SK-N-SH treated with all-trans-retinoic acid at 6 μM for 48 hours (cell line): ENCODE data around the gene FTSJ1.

Experiments used
- ATAC-seq: fragments of 200-7000 bp; cut with Tn5 transposase; 3 replicates; pipeline ENCODE4 v1.9.1; 2020; ENCODE audit warnings: mild to moderate bottlenecking, moderate library complexity
- ARNTL ChIP-seq: fragments of 450-650 bp; formaldehyde crosslinking; IDR thresholded peaks from 2 replicates; pipeline ENCODE4 v1.5.0; 2020; ENCODE audit warnings: low read depth, mild to moderate bottlenecking, moderate library complexity, borderline replicate concordance
- BACH2 ChIP-seq: fragments of 250-450 bp; sonication (Bioruptor Pico); IDR thresholded peaks from 2 replicates; pipeline ENCODE4 v1.9.0; 2021; ENCODE audit warnings: mild to moderate bottlenecking, borderline replicate concordance
- CSDC2 ChIP-seq: fragments of 250-450 bp; sonication (Bioruptor Pico); IDR thresholded peaks from 2 replicates; pipeline ENCODE4 v1.5.0; 2020; ENCODE audit warnings: mild to moderate bottlenecking, moderate library complexity
- ESRRG ChIP-seq: fragments of 250-450 bp; sonication (Bioruptor Pico); IDR thresholded peaks from 2 replicates; pipeline ENCODE4 v1.6.1; 2021; ENCODE audit warnings: mild to moderate bottlenecking
- GLIS3 ChIP-seq: fragments of 250-450 bp; sonication (Bioruptor Pico); IDR thresholded peaks from 2 replicates; pipeline ENCODE4 v1.5.0; 2020; ENCODE audit warnings: mild to moderate bottlenecking, moderate library complexity
- ISL1 ChIP-seq: fragments of 250-450 bp; sonication (Bioruptor Pico); IDR thresholded peaks from 2 replicates; pipeline ENCODE4 v2.1.2; 2022; ENCODE audit warnings: mild to moderate bottlenecking, moderate library complexity
- OSR1 ChIP-seq: fragments of 250-450 bp; sonication (Bioruptor Pico); IDR thresholded peaks from 2 replicates; pipeline ENCODE4 v1.8.0; 2022; ENCODE audit warnings: moderate library complexity, mild to moderate bottlenecking, inconsistent platforms
- PPARA ChIP-seq: fragments of 250-450 bp; sonication (Bioruptor Pico); IDR thresholded peaks from 2 replicates; pipeline ENCODE4 v1.5.0; 2020; ENCODE audit warnings: mild to moderate bottlenecking, borderline replicate concordance
- RARB ChIP-seq: fragments of 250-450 bp; sonication (Bioruptor Pico); IDR thresholded peaks from 2 replicates; pipeline ENCODE4 v1.8.0; 2021; ENCODE audit warnings: mild to moderate bottlenecking, moderate library complexity
- SNAI2 ChIP-seq: fragments of 250-450 bp; sonication (Bioruptor Pico); IDR thresholded peaks from 2 replicates; pipeline ENCODE4 v1.5.0; 2020; ENCODE audit warnings: mild to moderate bottlenecking, moderate library complexity
- TCF4 ChIP-seq: fragments of 250-450 bp; sonication (Bioruptor Pico); IDR thresholded peaks from 2 replicates; pipeline ENCODE4 v1.8.0; 2021; ENCODE audit warnings: mild to moderate bottlenecking, moderate library complexity, borderline replicate concordance
- TOX ChIP-seq: fragments of 250-450 bp; sonication (Bioruptor Pico); IDR thresholded peaks from 2 replicates; pipeline ENCODE4 v1.8.0; 2021; ENCODE audit warnings: mild to moderate bottlenecking, moderate library complexity, borderline replicate concordance
- ZC3H10 ChIP-seq: fragments of 250-450 bp; sonication (Bioruptor Pico); IDR thresholded peaks from 2 replicates; pipeline ENCODE4 v1.5.1; 2021; ENCODE audit warnings: mild to moderate bottlenecking, moderate library complexity
- ZFP30 ChIP-seq: fragments of 450-650 bp; formaldehyde crosslinking; IDR thresholded peaks from 2 replicates; pipeline ENCODE4 v1.5.0; 2022; ENCODE audit warnings: mild to moderate bottlenecking, moderate library complexity
- ZNF565 ChIP-seq: fragments of 450-650 bp; formaldehyde crosslinking; conservative IDR thresholded peaks from 2 replicates; pipeline ENCODE4 v1.5.0; 2020; ENCODE audit warnings: low read depth, mild to moderate bottlenecking, moderate library complexity
- ZNF70 ChIP-seq: fragments of 450-650 bp; formaldehyde crosslinking; IDR thresholded peaks from 2 replicates; pipeline ENCODE4 v1.5.0; 2020; ENCODE audit warnings: mild to moderate bottlenecking, moderate library complexity
- ZNF8 ChIP-seq: fragments of 450-650 bp; formaldehyde crosslinking; IDR thresholded peaks from 2 replicates; pipeline ENCODE4 v1.5.0; 2020; ENCODE audit warnings: mild to moderate bottlenecking, moderate library complexity
- TF ChIP-seq, protein P1 (sequence below): fragments of 250-450 bp; sonication (Bioruptor Pico); IDR thresholded peaks from 2 replicates; pipeline ENCODE4 v1.5.0; 2020; ENCODE audit warnings: mild to moderate bottlenecking, moderate library complexity
- TF ChIP-seq, protein P2 (sequence below): fragments of 250-450 bp; sonication (Bioruptor Pico); IDR thresholded peaks from 2 replicates; pipeline ENCODE4 v1.8.0; 2020; ENCODE audit warnings: mild to moderate bottlenecking, moderate library complexity, borderline replicate concordance
- TF ChIP-seq, protein P3 (sequence below): fragments of 250-450 bp; sonication (Bioruptor Pico); IDR thresholded peaks from 2 replicates; pipeline ENCODE4 v1.5.1; 2021; ENCODE audit warnings: mild to moderate bottlenecking, moderate library complexity
- TF ChIP-seq, protein P4 (sequence below): fragments of 250-450 bp; sonication (Bioruptor Pico); IDR thresholded peaks from 2 replicates; pipeline ENCODE4 v1.8.0; 2021; ENCODE audit warnings: low read depth, mild to moderate bottlenecking, moderate library complexity, borderline replicate concordance

FTSJ1 gene

DNA sequence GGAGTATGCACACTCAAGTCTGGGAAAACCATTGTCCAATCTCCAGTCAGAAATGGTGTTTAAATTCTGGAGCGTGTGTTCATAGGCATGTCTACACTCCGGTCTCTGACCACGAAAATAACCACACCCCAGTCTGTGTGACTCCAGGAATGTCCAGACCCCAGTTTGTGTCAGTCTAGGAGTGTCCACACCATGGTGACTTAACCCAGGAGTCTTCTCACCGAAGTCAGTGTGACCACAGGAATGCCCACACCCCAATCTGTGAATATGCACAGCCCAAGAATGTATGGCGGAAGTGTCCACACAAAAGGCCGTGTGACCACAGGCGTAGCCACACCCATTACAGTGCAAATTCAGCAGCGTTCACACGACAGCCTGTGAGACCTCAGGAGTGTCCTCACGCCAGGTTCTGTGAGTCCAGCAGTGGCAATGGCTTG is 11.4 kb downstream of the FTSJ1 start:
- ATAC-seq = peak; percentile 71
- no peak for TF ChIP-seq RARB (CRISPR knock-in tag)
- no peak for TF ChIP-seq ZNF70
- TF ChIP-seq GLIS3 (CRISPR knock-in tag) = no peak
- TF ChIP-seq ESRRG (CRISPR knock-in tag) = no peak
- no peak for TF ChIP-seq TCF4 (CRISPR knock-in tag)
- TF ChIP-seq ISL1 (CRISPR knock-in tag) = no peak
- TF ChIP-seq, protein P1, sequence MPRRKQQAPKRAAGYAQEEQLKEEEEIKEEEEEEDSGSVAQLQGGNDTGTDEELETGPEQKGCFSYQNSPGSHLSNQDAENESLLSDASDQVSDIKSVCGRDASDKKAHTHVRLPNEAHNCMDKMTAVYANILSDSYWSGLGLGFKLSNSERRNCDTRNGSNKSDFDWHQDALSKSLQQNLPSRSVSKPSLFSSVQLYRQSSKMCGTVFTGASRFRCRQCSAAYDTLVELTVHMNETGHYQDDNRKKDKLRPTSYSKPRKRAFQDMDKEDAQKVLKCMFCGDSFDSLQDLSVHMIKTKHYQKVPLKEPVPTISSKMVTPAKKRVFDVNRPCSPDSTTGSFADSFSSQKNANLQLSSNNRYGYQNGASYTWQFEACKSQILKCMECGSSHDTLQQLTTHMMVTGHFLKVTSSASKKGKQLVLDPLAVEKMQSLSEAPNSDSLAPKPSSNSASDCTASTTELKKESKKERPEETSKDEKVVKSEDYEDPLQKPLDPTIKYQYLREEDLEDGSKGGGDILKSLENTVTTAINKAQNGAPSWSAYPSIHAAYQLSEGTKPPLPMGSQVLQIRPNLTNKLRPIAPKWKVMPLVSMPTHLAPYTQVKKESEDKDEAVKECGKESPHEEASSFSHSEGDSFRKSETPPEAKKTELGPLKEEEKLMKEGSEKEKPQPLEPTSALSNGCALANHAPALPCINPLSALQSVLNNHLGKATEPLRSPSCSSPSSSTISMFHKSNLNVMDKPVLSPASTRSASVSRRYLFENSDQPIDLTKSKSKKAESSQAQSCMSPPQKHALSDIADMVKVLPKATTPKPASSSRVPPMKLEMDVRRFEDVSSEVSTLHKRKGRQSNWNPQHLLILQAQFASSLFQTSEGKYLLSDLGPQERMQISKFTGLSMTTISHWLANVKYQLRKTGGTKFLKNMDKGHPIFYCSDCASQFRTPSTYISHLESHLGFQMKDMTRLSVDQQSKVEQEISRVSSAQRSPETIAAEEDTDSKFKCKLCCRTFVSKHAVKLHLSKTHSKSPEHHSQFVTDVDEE (CRISPR knock-in tag) = no peak
- no peak for TF ChIP-seq BACH2 (CRISPR knock-in tag)
- TF ChIP-seq, protein P2, sequence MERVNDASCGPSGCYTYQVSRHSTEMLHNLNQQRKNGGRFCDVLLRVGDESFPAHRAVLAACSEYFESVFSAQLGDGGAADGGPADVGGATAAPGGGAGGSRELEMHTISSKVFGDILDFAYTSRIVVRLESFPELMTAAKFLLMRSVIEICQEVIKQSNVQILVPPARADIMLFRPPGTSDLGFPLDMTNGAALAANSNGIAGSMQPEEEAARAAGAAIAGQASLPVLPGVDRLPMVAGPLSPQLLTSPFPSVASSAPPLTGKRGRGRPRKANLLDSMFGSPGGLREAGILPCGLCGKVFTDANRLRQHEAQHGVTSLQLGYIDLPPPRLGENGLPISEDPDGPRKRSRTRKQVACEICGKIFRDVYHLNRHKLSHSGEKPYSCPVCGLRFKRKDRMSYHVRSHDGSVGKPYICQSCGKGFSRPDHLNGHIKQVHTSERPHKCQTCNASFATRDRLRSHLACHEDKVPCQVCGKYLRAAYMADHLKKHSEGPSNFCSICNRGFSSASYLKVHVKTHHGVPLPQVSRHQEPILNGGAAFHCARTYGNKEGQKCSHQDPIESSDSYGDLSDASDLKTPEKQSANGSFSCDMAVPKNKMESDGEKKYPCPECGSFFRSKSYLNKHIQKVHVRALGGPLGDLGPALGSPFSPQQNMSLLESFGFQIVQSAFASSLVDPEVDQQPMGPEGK (CRISPR knock-in tag) = no peak
- no peak for TF ChIP-seq ZNF8
- TF ChIP-seq TOX = no peak
- no peak for TF ChIP-seq CSDC2
- TF ChIP-seq, protein P3, sequence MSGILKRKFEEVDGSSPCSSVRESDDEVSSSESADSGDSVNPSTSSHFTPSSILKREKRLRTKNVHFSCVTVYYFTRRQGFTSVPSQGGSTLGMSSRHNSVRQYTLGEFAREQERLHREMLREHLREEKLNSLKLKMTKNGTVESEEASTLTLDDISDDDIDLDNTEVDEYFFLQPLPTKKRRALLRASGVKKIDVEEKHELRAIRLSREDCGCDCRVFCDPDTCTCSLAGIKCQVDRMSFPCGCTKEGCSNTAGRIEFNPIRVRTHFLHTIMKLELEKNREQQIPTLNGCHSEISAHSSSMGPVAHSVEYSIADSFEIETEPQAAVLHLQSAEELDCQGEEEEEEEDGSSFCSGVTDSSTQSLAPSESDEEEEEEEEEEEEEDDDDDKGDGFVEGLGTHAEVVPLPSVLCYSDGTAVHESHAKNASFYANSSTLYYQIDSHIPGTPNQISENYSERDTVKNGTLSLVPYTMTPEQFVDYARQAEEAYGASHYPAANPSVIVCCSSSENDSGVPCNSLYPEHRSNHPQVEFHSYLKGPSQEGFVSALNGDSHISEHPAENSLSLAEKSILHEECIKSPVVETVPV (CRISPR knock-in tag) = no peak
- no peak for TF ChIP-seq PPARA (CRISPR knock-in tag)
- TF ChIP-seq, protein P4, sequence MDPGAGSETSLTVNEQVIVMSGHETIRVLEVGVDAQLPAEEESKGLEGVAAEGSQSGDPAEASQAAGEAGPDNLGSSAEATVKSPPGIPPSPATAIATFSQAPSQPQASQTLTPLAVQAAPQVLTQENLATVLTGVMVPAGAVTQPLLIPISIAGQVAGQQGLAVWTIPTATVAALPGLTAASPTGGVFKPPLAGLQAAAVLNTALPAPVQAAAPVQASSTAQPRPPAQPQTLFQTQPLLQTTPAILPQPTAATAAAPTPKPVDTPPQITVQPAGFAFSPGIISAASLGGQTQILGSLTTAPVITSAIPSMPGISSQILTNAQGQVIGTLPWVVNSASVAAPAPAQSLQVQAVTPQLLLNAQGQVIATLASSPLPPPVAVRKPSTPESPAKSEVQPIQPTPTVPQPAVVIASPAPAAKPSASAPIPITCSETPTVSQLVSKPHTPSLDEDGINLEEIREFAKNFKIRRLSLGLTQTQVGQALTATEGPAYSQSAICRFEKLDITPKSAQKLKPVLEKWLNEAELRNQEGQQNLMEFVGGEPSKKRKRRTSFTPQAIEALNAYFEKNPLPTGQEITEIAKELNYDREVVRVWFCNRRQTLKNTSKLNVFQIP (CRISPR knock-in tag) = no peak
- no peak for TF ChIP-seq ZNF565 (CRISPR knock-in tag)
- TF ChIP-seq ARNTL (CRISPR knock-in tag) = no peak
- no peak for TF ChIP-seq SNAI2 (CRISPR knock-in tag)
- TF ChIP-seq OSR1 (CRISPR knock-in tag) = no peak

DNA sequence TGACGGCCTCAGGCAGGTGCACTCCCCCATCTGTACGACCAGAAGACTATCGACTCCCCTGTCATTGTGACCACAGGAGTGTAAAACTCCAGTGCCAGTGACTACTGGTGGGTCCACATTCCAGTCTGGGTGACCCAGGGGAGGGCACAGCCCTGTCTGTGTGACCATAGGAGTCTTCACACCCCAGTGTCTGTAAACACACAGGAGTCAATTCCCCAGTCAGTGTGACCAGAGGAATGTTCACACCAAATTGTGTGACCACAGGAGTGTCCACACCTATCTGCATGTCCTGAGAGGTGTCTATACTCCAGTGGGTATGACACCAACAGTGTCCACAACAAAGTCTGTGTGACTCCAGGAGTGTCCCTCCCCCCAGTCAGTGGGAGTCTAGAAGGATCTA is 12.0 kb downstream of the FTSJ1 start:
- no peak for TF ChIP-seq ISL1 (CRISPR knock-in tag)
- TF ChIP-seq SNAI2 (CRISPR knock-in tag) = no peak
- TF ChIP-seq, protein P4 (CRISPR knock-in tag) = no peak
- TF ChIP-seq, protein P3 (CRISPR knock-in tag) = no peak
- TF ChIP-seq TCF4 (CRISPR knock-in tag) = no peak
- no peak for TF ChIP-seq TOX
- no peak for TF ChIP-seq BACH2 (CRISPR knock-in tag)
- TF ChIP-seq ESRRG (CRISPR knock-in tag) = no peak
- no peak for TF ChIP-seq ZC3H10 (CRISPR knock-in tag)
- TF ChIP-seq ZNF565 (CRISPR knock-in tag) = no peak
- no peak for TF ChIP-seq ZFP30 (CRISPR knock-in tag)
- no peak for TF ChIP-seq ARNTL (CRISPR knock-in tag)
- TF ChIP-seq ZNF70 = no peak
- TF ChIP-seq, protein P1 (CRISPR knock-in tag) = no peak
- TF ChIP-seq PPARA (CRISPR knock-in tag) = no peak
- no peak for ATAC-seq
